H54 (cell line): ENCODE results near the gene INCA1.
A peak's percentile ranks its signal among the peaks of the same experiment; 100 is the strongest.

ENCODE experiments used
- DNase-seq: peaks from one replicate; pipeline ENCODE4 v3.0.0; 2011; ENCODE audit warnings: low spot score, mixed read lengths; ENCODE audit not compliant: insufficient read length
- FAIRE-seq: peaks from 3 replicates; lab custom pipeline; 2011; peaks lifted over from hg19 to GRCh38; lab: Jason Lieb, UNC
- POLR2A ChIP-seq: IDR thresholded peaks from 2 replicates; pipeline ENCODE4 v1.6.1; 2011; ENCODE audit warnings: low read depth, mild to moderate bottlenecking, low read length

INCA1 gene

DNA sequence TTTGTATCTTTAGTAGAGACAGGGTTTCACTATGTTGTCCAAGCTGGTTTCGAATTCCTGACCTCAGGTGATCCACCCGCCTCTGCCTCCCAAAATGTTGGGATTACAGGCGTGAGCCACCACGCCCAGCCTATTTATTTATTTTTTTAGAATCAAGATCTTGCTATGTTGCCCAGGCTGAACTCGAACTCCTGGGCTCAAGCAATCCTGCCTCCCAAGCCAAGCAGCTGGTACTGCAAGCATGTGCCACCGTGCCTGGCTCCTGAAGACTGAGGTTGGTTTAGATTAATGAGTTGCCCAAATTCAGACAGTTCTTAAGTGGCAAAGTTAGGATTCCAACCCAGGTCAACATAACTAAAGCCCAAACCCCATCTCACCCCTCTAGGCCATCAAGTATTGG is 30.0 kb upstream of the INCA1 start:
- no peak for TF ChIP-seq POLR2A
- FAIRE-seq (no peak), DNase-seq (no peak)

DNA sequence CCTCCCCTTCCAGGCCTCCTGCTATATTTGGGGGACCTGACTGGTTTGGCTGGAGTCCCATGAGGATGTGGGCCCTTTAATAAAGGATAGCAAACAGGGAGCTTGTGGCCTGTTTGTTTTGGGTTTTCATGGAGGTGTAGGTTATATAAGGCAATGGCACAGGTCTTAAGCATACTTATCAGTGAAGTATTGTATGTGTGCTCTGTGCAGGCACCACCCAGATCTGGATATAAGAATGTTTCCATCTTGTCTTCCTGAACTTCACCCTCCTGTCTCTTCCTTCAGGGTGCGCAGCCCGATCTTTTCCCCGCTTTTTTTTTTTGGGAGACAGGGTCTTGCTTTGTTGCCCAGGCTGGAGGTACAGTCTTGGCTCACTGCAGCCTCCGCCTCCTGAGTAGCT is 27.3 kb upstream of the INCA1 start:
- no peak for TF ChIP-seq POLR2A
- FAIRE-seq (no peak), DNase-seq (no peak)

DNA sequence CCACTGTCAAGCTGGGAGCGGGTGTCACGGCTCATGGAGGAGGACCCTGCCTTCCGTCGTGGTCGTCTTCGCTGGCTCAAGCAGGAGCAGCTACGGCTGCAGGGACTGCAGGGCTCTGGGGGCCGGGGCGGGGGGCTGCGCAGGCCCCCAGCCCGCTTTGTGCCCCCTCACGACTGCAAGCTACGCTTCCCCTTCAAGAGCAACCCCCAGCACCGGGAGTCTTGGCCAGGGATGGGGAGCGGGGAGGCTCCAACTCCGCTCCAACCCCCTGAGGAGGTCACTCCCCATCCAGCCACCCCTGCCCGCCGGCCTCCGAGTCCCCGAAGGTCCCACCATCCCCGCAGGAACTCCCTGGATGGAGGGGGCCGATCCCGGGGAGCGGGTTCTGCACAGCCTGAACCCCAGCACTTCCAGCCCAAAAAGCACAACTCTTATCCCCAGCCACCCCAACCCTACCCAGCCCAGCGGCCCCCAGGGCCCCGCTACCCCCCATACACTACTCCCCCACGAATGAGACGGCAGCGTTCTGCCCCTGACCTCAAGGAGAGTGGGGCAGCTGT is 26.3 kb upstream of the INCA1 start:
- FAIRE-seq (no peak), DNase-seq (no peak)
- TF ChIP-seq POLR2A: no peak

DNA sequence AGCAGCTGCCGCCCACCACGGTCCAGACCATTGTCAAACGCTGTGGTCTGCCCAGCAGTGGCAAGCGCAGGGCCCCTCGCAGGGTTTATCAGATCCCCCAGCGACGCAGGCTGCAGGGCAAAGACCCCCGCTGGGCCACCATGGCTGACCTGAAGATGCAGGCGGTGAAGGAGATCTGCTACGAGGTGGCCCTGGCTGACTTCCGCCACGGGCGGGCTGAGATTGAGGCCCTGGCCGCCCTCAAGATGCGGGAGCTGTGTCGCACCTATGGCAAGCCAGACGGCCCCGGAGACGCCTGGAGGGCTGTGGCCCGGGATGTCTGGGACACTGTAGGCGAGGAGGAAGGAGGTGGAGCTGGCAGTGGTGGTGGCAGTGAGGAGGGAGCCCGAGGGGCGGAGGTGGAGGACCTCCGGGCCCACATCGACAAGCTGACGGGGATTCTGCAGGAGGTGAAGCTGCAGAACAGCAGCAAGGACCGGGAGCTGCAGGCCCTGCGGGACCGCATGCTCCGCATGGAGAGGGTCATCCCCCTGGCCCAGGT is 24.9 kb upstream of the INCA1 start:
- no peak for TF ChIP-seq POLR2A
- FAIRE-seq (no peak), DNase-seq (no peak)

DNA sequence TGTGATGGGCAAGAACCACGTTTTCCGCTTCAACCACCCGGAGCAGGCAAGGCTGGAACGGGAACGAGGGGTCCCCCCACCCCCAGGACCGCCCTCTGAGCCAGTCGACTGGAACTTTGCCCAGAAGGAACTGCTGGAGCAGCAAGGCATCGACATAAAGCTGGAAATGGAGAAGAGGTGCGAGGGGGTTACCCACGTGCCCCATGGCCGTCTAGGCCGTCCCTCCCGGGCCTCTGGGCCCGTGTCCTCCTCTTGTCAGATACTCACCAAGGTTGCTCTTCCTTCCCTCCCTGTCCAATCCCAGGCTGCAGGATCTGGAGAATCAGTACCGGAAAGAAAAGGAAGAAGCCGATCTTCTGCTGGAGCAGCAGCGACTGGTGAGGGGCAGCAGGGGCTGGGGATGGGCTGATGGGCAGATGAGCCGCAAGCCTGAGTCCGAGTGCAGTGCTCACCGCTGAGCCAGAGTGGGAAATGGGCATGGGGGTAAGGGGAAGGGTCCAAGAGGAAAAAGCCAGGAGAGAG is 23.2 kb upstream of the INCA1 start:
- TF ChIP-seq POLR2A: no peak
- DNase-seq: no peak
- FAIRE-seq: no peak

DNA sequence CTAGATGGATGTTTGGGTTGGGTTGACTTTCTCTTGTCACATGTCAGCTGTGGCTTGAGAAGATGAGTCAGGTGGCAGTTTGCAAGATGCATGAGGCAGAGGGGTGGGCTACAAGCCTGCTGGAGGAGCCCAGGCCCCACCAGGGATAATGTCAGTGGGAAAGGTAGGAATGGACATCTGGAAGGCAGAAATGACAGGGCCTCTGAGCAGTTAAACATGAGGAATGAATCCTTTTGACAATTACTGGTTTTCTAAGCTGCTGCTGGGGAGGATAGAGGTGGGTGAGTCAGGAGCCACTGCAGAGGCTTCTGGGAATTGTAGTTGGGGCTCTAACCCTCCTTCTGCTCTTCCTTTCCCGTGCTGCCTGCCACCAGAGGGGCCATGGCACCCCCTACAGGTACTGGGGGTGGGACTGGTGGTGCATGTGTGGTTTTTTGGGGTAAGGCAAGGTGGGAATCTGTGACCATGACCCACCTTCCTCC is 22.2 kb upstream of the INCA1 start:
- DNase-seq (peak; percentile 57), FAIRE-seq (no peak)
- no peak for TF ChIP-seq POLR2A

DNA sequence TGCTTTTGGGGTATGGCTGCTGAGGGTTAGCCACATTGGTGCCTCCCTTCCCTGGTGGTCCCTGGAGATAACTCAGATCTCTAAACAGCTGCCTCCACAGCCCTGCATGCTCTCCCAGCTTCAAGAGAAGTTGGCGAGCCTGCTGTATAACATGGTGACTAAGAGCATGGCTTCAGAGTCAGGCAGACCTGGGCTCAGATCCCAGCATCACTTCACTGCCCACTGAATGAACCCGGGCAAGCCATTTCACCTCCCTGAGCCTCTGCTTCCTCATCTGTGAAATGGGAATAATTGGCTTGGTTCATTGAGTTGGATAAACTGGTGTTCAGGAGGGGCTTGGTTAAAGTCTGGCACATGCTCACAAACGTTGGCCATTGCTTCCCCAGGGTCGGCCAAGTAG is 17.0 kb upstream of the INCA1 start:
- DNase-seq (no peak), FAIRE-seq (no peak)
- no peak for TF ChIP-seq POLR2A

DNA sequence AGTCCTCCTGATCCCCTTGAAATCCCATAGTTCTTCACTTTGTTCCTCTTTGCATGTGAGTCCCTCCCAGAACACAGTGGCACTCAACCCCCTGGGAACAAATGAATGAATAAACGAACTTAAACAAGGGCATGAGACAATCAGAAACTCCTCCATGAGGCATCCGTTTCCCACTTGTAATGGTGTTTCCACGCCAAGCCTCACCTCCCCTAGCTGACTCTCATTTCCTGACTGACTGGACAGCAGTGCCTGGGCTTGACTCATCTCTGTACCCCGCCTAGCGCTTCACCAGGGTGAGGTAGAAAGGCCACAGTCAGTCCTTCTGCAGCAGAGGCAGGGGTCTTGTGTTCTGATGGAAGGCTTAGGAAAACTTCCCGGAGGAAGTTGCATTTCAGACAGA is 14.6 kb upstream of the INCA1 start:
- peak; percentile 71 for DNase-seq
- TF ChIP-seq POLR2A: no peak
- no peak for FAIRE-seq

DNA sequence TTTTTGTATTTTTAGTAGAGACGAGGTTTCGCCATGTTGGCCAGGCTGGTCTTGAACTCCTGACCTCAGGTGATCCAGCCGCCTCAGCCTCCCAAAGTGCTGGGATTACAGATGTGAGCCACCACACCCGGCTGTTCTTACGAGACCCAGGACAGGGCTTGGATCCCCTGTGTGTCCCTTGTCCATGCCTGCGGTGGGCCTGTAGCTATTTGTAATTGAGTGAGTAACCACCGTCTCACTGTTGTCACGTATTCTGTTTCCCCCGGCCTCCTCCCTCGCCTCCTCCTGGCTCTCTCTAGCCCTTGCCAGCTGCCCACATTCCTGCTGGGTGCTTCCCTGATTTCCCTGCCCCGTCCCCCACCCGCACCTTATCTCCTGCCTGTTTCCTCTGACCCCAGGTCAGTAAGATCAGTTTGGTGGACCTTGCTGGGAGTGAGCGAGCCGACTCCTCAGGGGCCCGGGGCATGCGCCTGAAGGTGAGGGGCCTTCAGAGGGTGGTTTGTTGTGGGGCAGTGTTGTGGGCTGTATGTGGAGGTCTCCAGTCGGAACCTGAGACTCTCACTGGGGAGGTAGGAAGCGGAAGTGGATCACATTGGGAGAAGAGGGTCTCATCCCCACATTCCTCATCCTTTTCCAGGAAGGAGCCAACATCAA is 6.0 kb upstream of the INCA1 start:
- no peak for FAIRE-seq
- DNase-seq: no peak
- no peak for TF ChIP-seq POLR2A

DNA sequence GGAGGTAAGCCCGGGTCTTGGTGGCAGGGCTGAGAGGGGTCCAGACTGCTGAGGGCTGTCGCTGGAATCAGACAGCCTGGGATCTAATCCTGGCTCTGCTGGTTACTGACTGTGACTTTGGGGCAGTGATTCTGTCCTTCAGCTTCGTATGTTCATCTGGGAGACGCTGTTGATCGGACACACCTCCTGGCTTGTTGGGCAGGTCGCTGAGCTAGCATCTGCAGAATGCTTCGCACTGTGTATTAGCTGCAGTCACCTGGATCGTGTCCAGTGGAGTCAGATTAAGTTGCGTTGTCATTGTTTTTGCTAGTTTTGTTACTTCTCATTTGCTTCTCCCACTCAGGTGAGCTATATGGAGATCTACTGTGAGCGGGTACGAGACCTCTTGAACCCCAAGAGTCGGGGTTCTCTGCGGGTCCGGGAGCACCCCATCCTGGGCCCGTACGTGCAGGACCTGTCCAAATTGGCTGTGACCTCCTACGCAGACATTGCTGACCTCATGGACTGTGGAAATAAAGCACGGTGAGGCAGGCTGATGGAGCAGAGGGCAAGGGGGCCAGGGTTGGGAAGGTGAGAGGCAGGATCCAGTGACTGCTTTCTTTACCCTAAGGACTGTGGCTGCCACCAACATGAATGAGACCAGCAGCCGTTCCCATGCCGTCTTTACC is 4.9 kb upstream of the INCA1 start:
- FAIRE-seq: no peak
- no peak for DNase-seq
- TF ChIP-seq POLR2A: no peak

DNA sequence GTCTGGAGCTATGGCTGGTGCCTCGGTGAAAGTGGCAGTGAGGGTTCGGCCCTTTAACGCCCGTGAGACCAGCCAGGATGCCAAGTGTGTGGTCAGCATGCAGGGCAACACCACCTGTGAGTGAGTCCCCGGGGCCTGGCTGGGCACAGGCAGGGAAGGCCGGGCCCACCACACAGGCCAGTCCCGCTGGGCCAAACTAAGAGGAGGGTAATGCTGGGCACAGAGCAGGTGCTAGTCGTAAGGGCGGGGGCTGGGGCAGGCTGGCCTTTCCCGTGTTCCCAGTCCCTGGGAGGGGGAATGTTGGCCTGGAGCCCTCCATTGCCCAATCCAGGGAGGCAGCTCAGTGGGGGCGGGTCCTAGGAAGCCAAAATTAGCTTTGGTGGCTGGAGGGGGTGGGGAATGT is 2.9 kb upstream of the INCA1 start:
- DNase-seq (no peak), FAIRE-seq (no peak)
- no peak for TF ChIP-seq POLR2A

DNA sequence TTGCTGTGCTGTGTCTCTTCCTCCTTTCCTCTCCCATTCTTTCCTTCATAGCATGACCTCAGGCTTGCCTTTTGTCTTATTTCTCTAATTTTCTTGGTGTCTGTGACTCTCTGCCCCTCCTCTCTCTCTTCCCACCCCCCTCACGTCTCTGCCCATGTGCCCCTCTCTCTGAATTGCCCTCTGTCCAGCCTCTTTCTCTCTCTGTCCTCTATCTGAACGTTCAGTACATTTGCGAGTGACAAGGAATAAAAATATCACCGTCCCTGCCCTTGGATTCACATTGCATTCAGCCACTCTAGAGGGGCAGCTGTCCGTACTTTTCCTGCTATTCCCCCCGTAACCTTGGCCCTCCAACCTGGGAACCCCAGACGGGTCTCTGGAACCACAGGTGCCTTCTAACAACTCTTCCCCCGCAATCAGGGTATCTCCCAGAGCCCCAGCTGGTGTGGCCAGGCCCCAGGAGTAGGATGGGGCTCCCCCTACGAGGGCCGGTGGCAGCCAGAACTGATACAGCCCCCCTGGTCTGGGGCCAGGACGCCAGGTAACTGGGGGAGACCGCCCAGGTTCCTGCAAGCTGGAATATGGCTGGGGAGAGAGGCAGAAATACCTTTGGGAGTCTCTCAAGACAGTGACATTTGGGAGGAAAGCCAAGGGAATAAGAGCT is 2.2 kb upstream of the INCA1 start:
- TF ChIP-seq POLR2A: no peak
- DNase-seq (no peak), FAIRE-seq (no peak)

DNA sequence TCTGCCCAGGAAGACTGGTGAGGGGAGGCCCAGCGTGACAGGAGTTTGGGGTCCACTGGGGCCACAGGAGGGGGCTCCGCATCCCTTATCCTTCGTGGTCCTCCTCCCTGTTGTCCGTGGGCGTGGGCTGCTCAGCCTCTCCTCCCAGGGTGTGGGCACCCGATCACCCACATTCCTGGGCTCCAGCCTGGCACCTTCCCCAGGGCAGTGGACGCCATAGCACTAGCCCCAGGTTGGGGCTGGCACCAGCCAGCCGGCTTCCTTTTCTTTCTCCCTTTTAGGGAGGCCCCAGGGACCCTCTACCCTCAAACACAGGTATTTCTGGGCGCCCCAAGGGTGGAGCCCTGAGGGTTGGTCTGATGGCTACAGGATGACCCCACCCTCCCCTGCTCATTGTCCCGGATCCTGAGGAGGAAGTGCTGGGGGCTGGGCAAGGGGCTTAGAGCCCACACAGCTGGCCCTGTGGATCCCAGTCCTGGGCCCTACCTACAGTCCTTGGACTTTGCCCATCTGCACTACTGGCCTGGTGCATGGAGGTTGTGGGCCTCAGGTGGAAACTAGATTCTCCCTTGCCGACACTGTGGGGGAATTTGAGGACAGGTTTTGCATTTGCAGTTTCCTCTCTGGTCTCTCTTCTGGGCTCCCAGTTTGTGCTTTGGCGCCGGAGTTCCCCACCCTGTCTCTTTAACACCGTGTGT is 1.6 kb upstream of the INCA1 start:
- DNase-seq (no peak), FAIRE-seq (no peak)
- 0 out of 2 replicates have a peak, but pooled peaks have one; percentile 4 for TF ChIP-seq POLR2A
